Epithelial cell of esophagus (primary cell): ENCODE data around the gene GSG1L.
"Not testable (repeated sequence)": the region's sequence is repeated elsewhere in the genome, so short reads cannot be mapped to it uniquely, and the experiment has no call there.

Source experiments
- DNase-seq: peaks from one replicate; pipeline ENCODE4 v3.0.0; 2010; ENCODE audit warnings: low read depth
- H3K4me3 ChIP-seq: 2 replicates; pipeline ENCODE4 v1.5.1; 2011; ENCODE audit warnings: mild to moderate bottlenecking, low read length, control low read depth
- CTCF ChIP-seq: IDR thresholded peaks from 2 replicates; pipeline ENCODE4 v1.5.1; 2011; ENCODE audit warnings: low read depth, mild to moderate bottlenecking, low read length, control low read depth, inconsistent platforms; ENCODE audit not compliant: insufficient read depth; ENCODE audit errors: missing control alignments

GSG1L gene

GRCh38 chr16:27746076-27746855, 317.2 kb downstream of the GSG1L start:
- no peak for TF ChIP-seq CTCF
- no peak for DNase-seq
- no peak overlapping the region for H3K4me3 ChIP-seq

GRCh38 chr16:27745348-27745747, 318.2 kb downstream of the GSG1L start:
- H3K4me3 ChIP-seq: no peak overlapping the region
- TF ChIP-seq CTCF: no peak
- no peak for DNase-seq

GRCh38 chr16:27743963-27744362, 319.6 kb downstream of the GSG1L start:
- DNase-seq: no peak
- H3K4me3 ChIP-seq: no peak overlapping the region
- TF ChIP-seq CTCF: no peak

- not testable (repeated sequence) for DNase-seq, H3K4me3 ChIP-seq
These were observed 320.5 kb downstream of the GSG1L start for GRCh38 chr16:27743001-27743400.

- TF ChIP-seq CTCF: peak; percentile 16
These were observed 321.2 kb downstream of the GSG1L start for GRCh38 chr16:27742333-27742732.

GRCh38 chr16:27740496-27741201, 322.9 kb downstream of the GSG1L start:
- no peak overlapping the region for H3K4me3 ChIP-seq
- TF ChIP-seq CTCF: no peak

More at GRCh38 chr16:27742333-27742732, 321.2 kb downstream of the GSG1L start:
- DNase-seq: peak; percentile 70
- no peak overlapping the region for H3K4me3 ChIP-seq

GRCh38 chr16:27739606-27740357, 323.7 kb downstream of the GSG1L start:
- no peak overlapping the region for H3K4me3 ChIP-seq
- DNase-seq: no peak
- no peak for TF ChIP-seq CTCF

More at GRCh38 chr16:27740496-27741201, 322.9 kb downstream of the GSG1L start:
- DNase-seq: no peak
